Activated CD8-positive, alpha-beta memory T cell treated with anti-CD3 and anti-CD28 coated beads for 36 hours (primary cell): ENCODE data around the gene SCO2. TPM values are rescaled to one million over a fixed set of nuclear protein-coding genes. Genes with fewer than 3 reads are reported as not detected.

ENCODE experiments used
- CTCF ChIA-PET: fragments of 350-600 bp; sonication (Branson Sonifier 250); formaldehyde crosslinking; loops from one replicate; lab custom pipeline; 2021; ENCODE audit warnings: antibody characterized with exemption; lab: Charles Lee
- POLR2A ChIA-PET: fragments of 350-600 bp; sonication (Branson Sonifier 250); formaldehyde crosslinking; loops from one replicate; lab custom pipeline; 2021; ENCODE audit warnings: antibody characterized with exemption; lab: Charles Lee
- total RNA-seq, 2 experiments: library from RNA; stranded (reverse); gene quantifications; one replicate each; pipeline ENCODE4 v1.2.3, GENCODE V29; 2021

Gene SCO2
- total RNA-seq, 2 experiments from 2014 or later = 0.97 to 4.1 TPM

- ChIA-PET CTCF (interaction anchor here (0.9 to 2.9 kb wide), 4 partner anchors 16 to 76 kb away, joined by 4 to 14 read pairs (median 7); partner anchors contain the start of genes SCO2 and SYCE3), POLR2A (interaction anchor here (1.0 to 1.8 kb wide), 3 partner anchors 13 to 19 kb away, joined by 4 to 10 read pairs (median 10); partner anchors contain the start of genes SCO2 and SYCE3)
Measured at GRCh38 chr22:50544078-50544745, 18.8 kb upstream of the SCO2 start.

- CTCF ChIA-PET = interaction anchor here (0.9 to 1.5 kb wide), 3 partner anchors 17 to 79 kb away, joined by 3 to 7 read pairs (median 4); partner anchors contain the start of genes SCO2 and SYCE3
- POLR2A ChIA-PET = interaction anchor here (0.5 to 5.7 kb wide), 2 partner anchors 14 to 78 kb away, joined by 3 to 93 read pairs; partner anchors contain the start of genes SCO2 and TYMP
Measured at GRCh38 chr22:50542416-50542927, 17.1 kb upstream of the SCO2 start.

- CTCF ChIA-PET = interaction anchor here (0.9 to 1.7 kb wide), 4 partner anchors 9 to 79 kb away, joined by 3 to 6 read pairs (median 4); partner anchors contain the start of gene SCO2
- POLR2A ChIA-PET = interaction anchor here (5.7 kb wide), 1 partner anchor 13 kb away, joined by 93 read pairs; the partner anchor contains the start of genes SCO2 and TYMP
Measured at GRCh38 chr22:50541667-50542026, 16.2 kb upstream of the SCO2 start.

- CTCF ChIA-PET = interaction anchor here (1.0 to 3.4 kb wide), 6 partner anchors 10 to 81 kb away, joined by 3 to 14 read pairs (median 6); partner anchors contain the start of gene SYCE3
- POLR2A ChIA-PET = interaction anchor here (0.6 to 5.7 kb wide), 6 partner anchors 8 to 88 kb away, joined by 3 to 93 read pairs (median 12); partner anchors contain the start of genes ARSA, SCO2 and TYMP
Measured at GRCh38 chr22:50540381-50540780, 15.0 kb upstream of the SCO2 start.

- ChIA-PET POLR2A (interaction anchor here (0.6 to 5.7 kb wide), 3 partner anchors 9 to 86 kb away, joined by 3 to 93 read pairs (median 32); partner anchors contain the start of genes SCO2 and TYMP), CTCF (interaction anchor here (2.8 to 3.4 kb wide), 4 partner anchors 10 to 83 kb away, joined by 12 to 27 read pairs (median 18); partner anchors contain the start of genes SCO2 and SYCE3)
Measured at GRCh38 chr22:50537765-50538164, 12.4 kb upstream of the SCO2 start.

GRCh38 chr22:50536226-50536625, 10.8 kb upstream of the SCO2 start:
- CTCF ChIA-PET = interaction anchor here (0.7 to 2.2 kb wide), 4 partner anchors 11 to 194 kb away, joined by 3 to 7 read pairs (median 4); partner anchors contain the start of gene SCO2
- POLR2A ChIA-PET = no interaction called here

GRCh38 chr22:50535113-50535512, 9.7 kb upstream of the SCO2 start:
- POLR2A ChIA-PET = interaction anchor here (0.6 kb wide), 1 partner anchor 86 kb away, joined by 3 read pairs; no protein-coding TSS in a partner anchor

GRCh38 chr22:50533856-50534711, 8.7 kb upstream of the SCO2 start:
- CTCF ChIA-PET = interaction anchor here (2.2 kb wide), 1 partner anchor 8 kb away, joined by 7 read pairs; the partner anchor contains the start of gene SCO2

More at GRCh38 chr22:50535113-50535512, 9.7 kb upstream of the SCO2 start:
- CTCF ChIA-PET = interaction anchor here (1.8 to 2.2 kb wide), 2 partner anchors 9 to 86 kb away, joined by 5 to 7 read pairs; partner anchors contain the start of gene SCO2

GRCh38 chr22:50532824-50533796, 7.7 kb upstream of the SCO2 start:
- ChIA-PET CTCF (interaction anchor here (1.1 kb wide), 1 partner anchor 88 kb away, joined by 7 read pairs; no protein-coding TSS in a partner anchor), POLR2A (interaction anchor here (2.5 to 2.6 kb wide), 2 partner anchors 12 to 15 kb away, joined by 10 to 16 read pairs; partner anchors contain the start of gene KLHDC7B)

More at GRCh38 chr22:50533856-50534711, 8.7 kb upstream of the SCO2 start:
- POLR2A ChIA-PET = interaction anchor here (0.6 kb wide), 1 partner anchor 87 kb away, joined by 3 read pairs; no protein-coding TSS in a partner anchor

GRCh38 chr22:50531962-50532674, 6.7 kb upstream of the SCO2 start:
- POLR2A ChIA-PET = interaction anchor here (0.6 to 7.7 kb wide), 6 partner anchors 8 to 50 kb away, joined by 3 to 93 read pairs (median 7); partner anchors contain the start of genes KLHDC7B, LMF2, NCAPH2 and SYCE3
- CTCF ChIA-PET = interaction anchor here (0.6 to 1.7 kb wide), 3 partner anchors 31 to 249 kb away, joined by 3 to 7 read pairs (median 7); partner anchors contain the start of gene SYCE3

- POLR2A ChIA-PET = interaction anchor here (1.1 to 7.7 kb wide), 5 partner anchors 9 to 50 kb away, joined by 3 to 93 read pairs (median 10); partner anchors contain the start of genes KLHDC7B, LMF2 and NCAPH2
- CTCF ChIA-PET = interaction anchor here (0.6 to 1.7 kb wide), 3 partner anchors 32 to 250 kb away, joined by 3 to 7 read pairs (median 7); partner anchors contain the start of gene SYCE3
Measured at GRCh38 chr22:50531546-50531961, 6.2 kb upstream of the SCO2 start.

- CTCF ChIA-PET = interaction anchor here (0.6 to 1.7 kb wide), 2 partner anchors 9 to 32 kb away, joined by 6 to 7 read pairs; partner anchors contain the start of gene SYCE3
- POLR2A ChIA-PET = interaction anchor here (1.1 to 7.7 kb wide), 5 partner anchors 9 to 51 kb away, joined by 3 to 93 read pairs (median 10); partner anchors contain the start of genes KLHDC7B, LMF2 and NCAPH2
Measured at GRCh38 chr22:50530877-50531545, 5.6 kb upstream of the SCO2 start.

- ChIA-PET POLR2A (interaction anchor here (1.4 to 7.7 kb wide), 4 partner anchors 10 to 51 kb away, joined by 3 to 93 read pairs (median 13); partner anchors contain the start of gene KLHDC7B), CTCF (interaction anchor here (0.6 kb wide), 1 partner anchor 9 kb away, joined by 6 read pairs; no protein-coding TSS in a partner anchor)
Measured at GRCh38 chr22:50530580-50530876, 5.1 kb upstream of the SCO2 start.

- POLR2A ChIA-PET = interaction anchor here (0.6 to 7.7 kb wide), 9 partner anchors 10 to 286 kb away, joined by 3 to 93 read pairs (median 3); partner anchors contain the start of genes CHKB, LMF2, NCAPH2 and SYCE3
- CTCF ChIA-PET = interaction anchor here (1.1 to 3.4 kb wide), 3 partner anchors 9 to 91 kb away, joined by 3 to 22 read pairs (median 3); no protein-coding TSS in a partner anchor
Measured at GRCh38 chr22:50529897-50530579, 4.6 kb upstream of the SCO2 start, which contains the start of gene TYMP. Gene TYMP, minus strand, starts transcription at chr22:50530012. Its CDS starts 303 bp downstream, at chr22:50529709.
